Activated naive CD4-positive, alpha-beta T cell treated with anti-CD3 and anti-CD28 coated beads, Interleukin-2, amount 50 U/mL, for 24 hours (primary cell): ENCODE measurements around the gene MAFB.

Source experiments
- H3K27ac Mint-ChIP-seq: one replicate; pipeline ENCODE4 v1.8.0; 2021; ENCODE audit warnings: mild to moderate bottlenecking, mixed read lengths
- H3K27me3 Mint-ChIP-seq: one replicate; pipeline ENCODE4 v1.8.0; 2021; ENCODE audit warnings: mixed read lengths
- H3K36me3 Mint-ChIP-seq: one replicate; pipeline ENCODE4 v1.8.0; 2021; ENCODE audit warnings: mixed read lengths
- H3K4me1 Mint-ChIP-seq: one replicate; pipeline ENCODE4 v1.8.0; 2021; ENCODE audit warnings: mixed read lengths
- H3K4me3 Mint-ChIP-seq: one replicate; pipeline ENCODE4 v1.8.0; 2021; ENCODE audit warnings: mild to moderate bottlenecking, mixed read lengths
- H3K9me3 Mint-ChIP-seq: one replicate; pipeline ENCODE4 v1.8.0; 2021; ENCODE audit warnings: mixed read lengths

MAFB gene

GRCh38 chr20:40690836-40691565 is 2.0 kb upstream of the MAFB start:
- H3K27me3 Mint-ChIP-seq: peaks cover 53% of the 10 kb centered on the region
- H3K4me1 Mint-ChIP-seq: peaks cover 4% of the 10 kb centered on the region
- no peaks in the 10 kb centered on the region for H3K36me3 Mint-ChIP-seq
- H3K9me3 Mint-ChIP-seq: no peaks in the 10 kb centered on the region
- no peak overlapping the region for H3K4me3 Mint-ChIP-seq
- H3K27ac Mint-ChIP-seq: no peak overlapping the region

GRCh38 chr20:40689943-40690835 is 1.2 kb upstream of the MAFB start:
- Mint-ChIP-seq H3K4me1 (peaks cover 4% of the 10 kb centered on the region), H3K36me3 (no peaks in the 10 kb centered on the region), H3K4me3 (peak overlapping the region; percentile 60), H3K27ac (no peak overlapping the region), H3K27me3 (peaks cover 55% of the 10 kb centered on the region), H3K9me3 (no peaks in the 10 kb centered on the region)

GRCh38 chr20:40688129-40689099 is 622 bp downstream of the MAFB start:
- H3K36me3 Mint-ChIP-seq: no peaks in the 10 kb centered on the region
- no peak overlapping the region for H3K27ac Mint-ChIP-seq
- no peaks in the 10 kb centered on the region for H3K9me3 Mint-ChIP-seq
- H3K4me1 Mint-ChIP-seq: peaks cover 4% of the 10 kb centered on the region
- peak overlapping the region; percentile 44 for H3K4me3 Mint-ChIP-seq
- H3K27me3 Mint-ChIP-seq: peaks cover 57% of the 10 kb centered on the region

GRCh38 chr20:40687384-40688128 is 1.5 kb downstream of the MAFB start:
- H3K36me3 Mint-ChIP-seq: no peaks in the 10 kb centered on the region
- H3K4me3 Mint-ChIP-seq: no peak overlapping the region

GRCh38 chr20:40686893-40687292 is 2.1 kb downstream of the MAFB start:
- Mint-ChIP-seq H3K4me1 (peaks cover 4% of the 10 kb centered on the region), H3K9me3 (no peaks in the 10 kb centered on the region), H3K36me3 (no peaks in the 10 kb centered on the region), H3K4me3 (no peak overlapping the region), H3K27me3 (peaks cover 54% of the 10 kb centered on the region), H3K27ac (no peak overlapping the region)

More at GRCh38 chr20:40687384-40688128, 1.5 kb downstream of the MAFB start:
- peaks cover 4% of the 10 kb centered on the region for H3K4me1 Mint-ChIP-seq
- peaks cover 54% of the 10 kb centered on the region for H3K27me3 Mint-ChIP-seq
- H3K9me3 Mint-ChIP-seq: no peaks in the 10 kb centered on the region
- no peak overlapping the region for H3K27ac Mint-ChIP-seq

- Mint-ChIP-seq H3K27ac (no peak overlapping the region), H3K27me3 (peaks cover 53% of the 10 kb centered on the region), H3K36me3 (no peaks in the 10 kb centered on the region), H3K4me1 (peaks cover 4% of the 10 kb centered on the region), H3K4me3 (no peak overlapping the region), H3K9me3 (no peaks in the 10 kb centered on the region)
Measured at GRCh38 chr20:40686434-40686882, 2.6 kb downstream of the MAFB start.

- Mint-ChIP-seq H3K27me3 (peaks cover 53% of the 10 kb centered on the region), H3K27ac (no peak overlapping the region), H3K9me3 (no peaks in the 10 kb centered on the region), H3K4me3 (no peak overlapping the region), H3K36me3 (no peaks in the 10 kb centered on the region), H3K4me1 (peaks cover 4% of the 10 kb centered on the region)
Measured at GRCh38 chr20:40685349-40685748, 3.7 kb downstream of the MAFB start.

GRCh38 chr20:40683894-40684268 is 5.2 kb downstream of the MAFB start:
- no peaks in the 10 kb centered on the region for H3K4me1 Mint-ChIP-seq
- H3K36me3 Mint-ChIP-seq: no peaks in the 10 kb centered on the region
- H3K27ac Mint-ChIP-seq: no peak overlapping the region
- H3K9me3 Mint-ChIP-seq: no peaks in the 10 kb centered on the region
- H3K4me3 Mint-ChIP-seq: no peak overlapping the region
- peaks cover 49% of the 10 kb centered on the region for H3K27me3 Mint-ChIP-seq

- H3K27me3 Mint-ChIP-seq: peaks cover 47% of the 10 kb centered on the region
- no peak overlapping the region for H3K27ac Mint-ChIP-seq
- H3K9me3 Mint-ChIP-seq: no peaks in the 10 kb centered on the region
- H3K4me3 Mint-ChIP-seq: no peak overlapping the region
- H3K4me1 Mint-ChIP-seq: no peaks in the 10 kb centered on the region
- H3K36me3 Mint-ChIP-seq: no peaks in the 10 kb centered on the region
Measured at GRCh38 chr20:40683221-40683893, 5.7 kb downstream of the MAFB start.

- no peak overlapping the region for H3K4me3 Mint-ChIP-seq
- no peak overlapping the region for H3K27ac Mint-ChIP-seq
- H3K27me3 Mint-ChIP-seq: peaks cover 50% of the 10 kb centered on the region
- H3K36me3 Mint-ChIP-seq: no peaks in the 10 kb centered on the region
- no peaks in the 10 kb centered on the region for H3K9me3 Mint-ChIP-seq
- no peaks in the 10 kb centered on the region for H3K4me1 Mint-ChIP-seq
Measured at GRCh38 chr20:40682104-40682981, 6.7 kb downstream of the MAFB start.

- no peak overlapping the region for H3K27ac Mint-ChIP-seq
- H3K27me3 Mint-ChIP-seq: peaks cover 48% of the 10 kb centered on the region
- no peaks in the 10 kb centered on the region for H3K9me3 Mint-ChIP-seq
- no peak overlapping the region for H3K4me3 Mint-ChIP-seq
- H3K36me3 Mint-ChIP-seq: no peaks in the 10 kb centered on the region
- no peaks in the 10 kb centered on the region for H3K4me1 Mint-ChIP-seq
Measured at GRCh38 chr20:40681684-40682083, 7.4 kb downstream of the MAFB start.

- peaks cover 43% of the 10 kb centered on the region for H3K27me3 Mint-ChIP-seq
- H3K4me3 Mint-ChIP-seq: no peak overlapping the region
- H3K9me3 Mint-ChIP-seq: no peaks in the 10 kb centered on the region
- no peaks in the 10 kb centered on the region for H3K36me3 Mint-ChIP-seq
- no peaks in the 10 kb centered on the region for H3K4me1 Mint-ChIP-seq
- no peak overlapping the region for H3K27ac Mint-ChIP-seq
Measured at GRCh38 chr20:40681165-40681564, 7.9 kb downstream of the MAFB start.

GRCh38 chr20:40680161-40680959 is 8.7 kb downstream of the MAFB start:
- H3K36me3 Mint-ChIP-seq: no peaks in the 10 kb centered on the region
- no peaks in the 10 kb centered on the region for H3K4me1 Mint-ChIP-seq
- no peak overlapping the region for H3K4me3 Mint-ChIP-seq
- H3K9me3 Mint-ChIP-seq: no peaks in the 10 kb centered on the region
- no peak overlapping the region for H3K27ac Mint-ChIP-seq
- H3K27me3 Mint-ChIP-seq: peaks cover 42% of the 10 kb centered on the region
